ENCODE results near the gene CTNNAL1.

DNA sequence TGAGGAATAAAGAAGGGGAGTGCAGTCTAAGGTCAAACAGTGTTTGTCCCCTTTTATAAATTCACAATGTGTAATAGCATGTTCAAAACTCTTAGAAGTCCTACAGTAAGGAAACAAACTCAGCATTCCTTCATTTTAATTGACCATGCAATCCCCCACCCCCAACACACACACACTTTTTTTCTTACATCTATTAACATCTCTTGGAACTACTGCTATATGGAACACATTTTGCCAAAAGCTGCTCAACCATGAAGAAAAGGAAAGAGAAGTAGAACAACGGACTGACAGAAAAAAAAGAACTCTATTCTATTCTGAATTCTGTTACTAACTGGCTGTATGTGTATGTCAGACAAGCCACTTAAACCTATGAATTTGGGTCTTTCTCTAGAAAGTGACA, 2.8 kb upstream of the CTNNAL1 start:
- TF ChIP-seq, protein P1, sequence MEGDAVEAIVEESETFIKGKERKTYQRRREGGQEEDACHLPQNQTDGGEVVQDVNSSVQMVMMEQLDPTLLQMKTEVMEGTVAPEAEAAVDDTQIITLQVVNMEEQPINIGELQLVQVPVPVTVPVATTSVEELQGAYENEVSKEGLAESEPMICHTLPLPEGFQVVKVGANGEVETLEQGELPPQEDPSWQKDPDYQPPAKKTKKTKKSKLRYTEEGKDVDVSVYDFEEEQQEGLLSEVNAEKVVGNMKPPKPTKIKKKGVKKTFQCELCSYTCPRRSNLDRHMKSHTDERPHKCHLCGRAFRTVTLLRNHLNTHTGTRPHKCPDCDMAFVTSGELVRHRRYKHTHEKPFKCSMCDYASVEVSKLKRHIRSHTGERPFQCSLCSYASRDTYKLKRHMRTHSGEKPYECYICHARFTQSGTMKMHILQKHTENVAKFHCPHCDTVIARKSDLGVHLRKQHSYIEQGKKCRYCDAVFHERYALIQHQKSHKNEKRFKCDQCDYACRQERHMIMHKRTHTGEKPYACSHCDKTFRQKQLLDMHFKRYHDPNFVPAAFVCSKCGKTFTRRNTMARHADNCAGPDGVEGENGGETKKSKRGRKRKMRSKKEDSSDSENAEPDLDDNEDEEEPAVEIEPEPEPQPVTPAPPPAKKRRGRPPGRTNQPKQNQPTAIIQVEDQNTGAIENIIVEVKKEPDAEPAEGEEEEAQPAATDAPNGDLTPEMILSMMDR (IDR thresholded peaks at IDR 0.05): no peak
- TF ChIP-seq POLR2A (IDR thresholded peaks at IDR 0.05): no peak

All from thyroid gland (tissue), 4 donors.